Spleen (tissue), 11 donors: ENCODE results near the gene RASA3. TPM values are rescaled to one million over a fixed set of nuclear protein-coding genes. Genes with fewer than 3 reads are reported as not detected.

Experiments
- DNase-seq: peaks from one replicate; pipeline ENCODE4 v3.0.0-alpha.2; 2020
- H3K27ac ChIP-seq, 8 donors: fragments of 200-600 bp; sonication (generic) in 7 of 8; 1 replicate in 4 of 8; 2 replicates in 4 of 8; pipeline versions ENCODE4 v1.5.0 to v1.8.0; 2016 to 2021; ENCODE audit warnings: inconsistent platforms in 4 of 8, mild to moderate bottlenecking in 4 of 8, moderate library complexity in 1 of 8
- H3K27me3 ChIP-seq, 7 donors: fragments of 200-600 bp; sonication (generic) in 6 of 7; replicated peaks in 1 of 7; 1 replicate in 4 of 7; 2 replicates in 3 of 7; pipeline versions ENCODE4 v1.5.0 to v1.8.0; 2016 to 2021; ENCODE audit warnings: inconsistent platforms in 3 of 7, mild to moderate bottlenecking in 1 of 7
- H3K36me3 ChIP-seq, 6 donors: fragments of 200-600 bp; sonication (generic) in 5 of 6; 1 replicate in 4 of 6; 2 replicates in 2 of 6; pipeline versions ENCODE4 v1.5.0 to v1.8.0; 2016 to 2021; ENCODE audit warnings: inconsistent platforms in 2 of 6
- H3K4me1 ChIP-seq, 6 donors: fragments of 200-600 bp; sonication (generic) in 5 of 6; 1 replicate in 3 of 6; 2 replicates in 3 of 6; pipeline versions ENCODE4 v1.5.0 to v1.8.0; 2016 to 2021; ENCODE audit warnings: inconsistent platforms in 3 of 6
- H3K4me3 ChIP-seq, 8 donors: fragments of 200-600 bp; sonication (generic) in 7 of 8; 1 replicate in 4 of 8; 2 replicates in 4 of 8; pipeline versions ENCODE4 v1.5.0 to v1.8.0; 2016 to 2021; ENCODE audit warnings: inconsistent platforms in 4 of 8, mild to moderate bottlenecking in 4 of 8, moderate library complexity in 2 of 8
- H3K9me3 ChIP-seq, 8 donors: fragments of 200-600 bp; sonication (generic) in 7 of 8; 1 replicate in 4 of 8; 2 replicates in 4 of 8; pipeline versions ENCODE4 v1.5.0 to v1.8.0; 2016 to 2021; ENCODE audit warnings: inconsistent platforms in 4 of 8
- POLR2A ChIP-seq, 3 donors: fragments of 450-650 bp; IDR thresholded peaks; one replicate each; pipeline ENCODE4 v1.5.1; 2017; ENCODE audit warnings: antibody characterized with exemption in 3 of 3, mild to moderate bottlenecking in 1 of 3
- POLR2AphosphoS5 ChIP-seq, 3 donors: sonication (generic); formaldehyde crosslinking; IDR thresholded peaks; one replicate each; pipeline ENCODE4 v1.5.1; 2017; ENCODE audit warnings: antibody characterized with exemption in 3 of 3
- WGBS, 5 donors: extraction: QIAGEN DNeasy Blood & Tissue Kit in 3 of 5; methylation state at CpG; one replicate each; pipeline versions ENCODE4 v1.1.5 to v1.1.7; 2013 to 2018; 5-methylcytosine and 5-hydroxymethylcytosine counted together
- intact Hi-C: fragments of 100-400 bp; cut with DNase I; formaldehyde crosslinking; loops from one replicate; pipeline ENCODE4 v1.15.0; 2023; ENCODE audit warnings: low total_unique reads
- polyA plus RNA-seq, 3 donors: library from polyadenylated mRNA; stranded (reverse); fragments of 200-250 nt; gene quantifications; one replicate each; pipeline ENCODE4 v1.2.1, GENCODE V29; 2013
- total RNA-seq, 7 donors: library from RNA; depleted of rRNA in 3 of 7; stranded (reverse); fragments of >200 nt in 3 of 7; fragmentation: NEBNext Ultra II Directional in 4 of 7; extraction: Animal tissue kit (Norgen Biotek cat#: 25700) in 4 of 7; gene quantifications; one replicate each; pipeline versions ENCODE4 v1.1.0 to v1.2.1, GENCODE V29; 2016 to 2021
- TF ChIP-seq, protein P1 (sequence below), 11 experiments: fragments of 200-600 bp in 7 of 11; fragments of 450-650 bp in 4 of 11; sonication (generic) in 4 of 11; IDR thresholded peaks in 8 of 11; conservative IDR thresholded peaks in 3 of 11; 1 replicate in 7 of 11; 2 replicates in 4 of 11; pipeline versions ENCODE4 v1.4.0 to v1.8.0; 2016 to 2021; ENCODE audit warnings: antibody characterized with exemption in 11 of 11, inconsistent platforms in 4 of 11, mild to moderate bottlenecking in 1 of 11
- donor health status: healthy with polysubstance abuse.
- donor health status: DM: no; HTN: no; CAD: no; lungs with moderate emphysema.
- donor health status: DM: no; HTN: no; CAD: no.
- donor health status: Bipolar disorder and iron deficiency.
- donor health status: healthy.
- donor health status: DM: no; HTN: no; CAD: no.
- donor health status: DM: yes; HTN: yes; CAD: no.

RASA3 gene
- total and polyA plus RNA-seq, 10 donors, result 11.7 to 52.8 (median 47.7) TPM

DNA sequence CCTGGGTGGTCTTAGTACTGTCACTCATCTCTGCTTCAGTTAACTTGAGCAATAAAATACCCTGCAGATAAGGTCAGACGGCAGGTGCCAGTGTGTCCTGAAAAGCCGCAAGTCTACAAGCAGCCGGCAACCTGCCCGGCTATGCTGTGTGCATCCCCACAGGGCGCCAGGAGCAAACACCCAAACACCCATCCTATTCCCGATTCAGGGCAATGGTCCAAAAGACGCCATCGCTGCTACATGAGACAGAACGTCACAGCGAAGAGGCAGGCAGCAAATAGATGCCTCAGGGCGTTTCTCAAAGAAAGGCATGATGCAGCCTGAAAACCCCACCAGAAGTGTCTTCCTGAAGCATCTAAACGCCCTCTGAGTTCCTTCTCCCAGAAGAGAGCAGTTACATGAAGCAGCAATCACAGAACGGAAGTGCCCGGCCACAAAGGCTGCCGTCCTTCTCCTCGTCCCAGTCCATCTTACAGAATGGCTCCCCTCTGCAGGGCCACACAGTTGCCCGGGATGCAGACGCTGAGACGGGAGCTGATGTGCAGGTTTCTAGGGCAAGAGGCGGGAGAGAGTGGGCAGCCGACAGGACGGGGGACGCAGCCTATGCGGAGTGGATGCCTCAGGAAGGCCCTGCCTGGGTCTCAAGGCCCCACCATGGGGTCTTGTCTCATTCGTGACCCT is 35.1 kb downstream of the RASA3 start:
- H3K36me3 ChIP-seq, result peaks cover 0 to 17% (median 0%) of the 10 kb centered on the region in 6 donors
- peaks cover 0 to 24% (median 16%) of the 10 kb centered on the region in 8 donors for H3K9me3 ChIP-seq
- 81 to 92% (median 88%) methylated on average over 25 of the region's 25 CpGs for WGBS, 5 donors
- peaks cover 0 to 75% (median 48%) of the 10 kb centered on the region in 6 donors for H3K4me1 ChIP-seq
- no peak for TF ChIP-seq POLR2A (IDR thresholded peaks at IDR 0.05)
- TF ChIP-seq, protein P1, sequence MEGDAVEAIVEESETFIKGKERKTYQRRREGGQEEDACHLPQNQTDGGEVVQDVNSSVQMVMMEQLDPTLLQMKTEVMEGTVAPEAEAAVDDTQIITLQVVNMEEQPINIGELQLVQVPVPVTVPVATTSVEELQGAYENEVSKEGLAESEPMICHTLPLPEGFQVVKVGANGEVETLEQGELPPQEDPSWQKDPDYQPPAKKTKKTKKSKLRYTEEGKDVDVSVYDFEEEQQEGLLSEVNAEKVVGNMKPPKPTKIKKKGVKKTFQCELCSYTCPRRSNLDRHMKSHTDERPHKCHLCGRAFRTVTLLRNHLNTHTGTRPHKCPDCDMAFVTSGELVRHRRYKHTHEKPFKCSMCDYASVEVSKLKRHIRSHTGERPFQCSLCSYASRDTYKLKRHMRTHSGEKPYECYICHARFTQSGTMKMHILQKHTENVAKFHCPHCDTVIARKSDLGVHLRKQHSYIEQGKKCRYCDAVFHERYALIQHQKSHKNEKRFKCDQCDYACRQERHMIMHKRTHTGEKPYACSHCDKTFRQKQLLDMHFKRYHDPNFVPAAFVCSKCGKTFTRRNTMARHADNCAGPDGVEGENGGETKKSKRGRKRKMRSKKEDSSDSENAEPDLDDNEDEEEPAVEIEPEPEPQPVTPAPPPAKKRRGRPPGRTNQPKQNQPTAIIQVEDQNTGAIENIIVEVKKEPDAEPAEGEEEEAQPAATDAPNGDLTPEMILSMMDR (IDR thresholded peaks at IDR 0.05 in 8 of 11, conservative IDR thresholded peaks at IDR 0.05 in 3 of 11), result no peak
- no peak for TF ChIP-seq POLR2AphosphoS5 (IDR thresholded peaks at IDR 0.05)
- H3K27ac ChIP-seq, result peak overlapping the region in 2 of 8 donors; percentile 45 to 47
- no peak overlapping the region for H3K4me3 ChIP-seq
- intact Hi-C loops, result no loop called here
- no peaks in the 10 kb centered on the region for H3K27me3 ChIP-seq
- DNase-seq, result peak; percentile 66

DNA sequence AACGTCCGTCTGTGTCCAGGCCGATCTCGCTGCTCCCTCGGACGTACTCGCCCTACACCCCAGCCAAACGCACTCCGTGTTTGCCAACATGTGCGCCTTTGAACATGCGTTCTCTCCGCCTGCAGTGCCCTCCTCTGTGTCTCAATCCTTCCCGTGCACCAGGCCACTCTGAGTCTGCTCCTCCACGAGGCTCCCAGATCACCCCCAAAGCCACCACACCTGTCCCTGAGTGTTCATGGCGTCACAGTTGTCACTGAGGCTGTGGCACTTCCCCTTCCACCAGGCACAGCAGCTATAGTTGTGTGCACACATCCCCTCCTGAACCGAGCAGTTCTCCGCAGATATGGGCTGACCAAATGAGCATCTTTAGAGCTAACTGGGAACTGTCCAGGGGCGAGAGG is 35.6 kb downstream of the RASA3 start:
- peak; percentile 59 for DNase-seq
- Histone ChIP-seq H3K4me1 (peaks cover 0 to 70% (median 46%) of the 10 kb centered on the region in 6 donors), H3K27ac (no peak overlapping the region), H3K4me3 (no peak overlapping the region), H3K36me3 (peaks cover 0 to 17% (median 0%) of the 10 kb centered on the region in 6 donors), H3K9me3 (peaks cover 0 to 29% (median 21%) of the 10 kb centered on the region in 8 donors), H3K27me3 (no peaks in the 10 kb centered on the region)
- 86 to 93% (median 90%) methylated on average over 18 of the region's 18 CpGs for WGBS, 5 donors
- no peak for TF ChIP-seq POLR2AphosphoS5 (IDR thresholded peaks at IDR 0.05)
- intact Hi-C loops, result no loop called here

DNA sequence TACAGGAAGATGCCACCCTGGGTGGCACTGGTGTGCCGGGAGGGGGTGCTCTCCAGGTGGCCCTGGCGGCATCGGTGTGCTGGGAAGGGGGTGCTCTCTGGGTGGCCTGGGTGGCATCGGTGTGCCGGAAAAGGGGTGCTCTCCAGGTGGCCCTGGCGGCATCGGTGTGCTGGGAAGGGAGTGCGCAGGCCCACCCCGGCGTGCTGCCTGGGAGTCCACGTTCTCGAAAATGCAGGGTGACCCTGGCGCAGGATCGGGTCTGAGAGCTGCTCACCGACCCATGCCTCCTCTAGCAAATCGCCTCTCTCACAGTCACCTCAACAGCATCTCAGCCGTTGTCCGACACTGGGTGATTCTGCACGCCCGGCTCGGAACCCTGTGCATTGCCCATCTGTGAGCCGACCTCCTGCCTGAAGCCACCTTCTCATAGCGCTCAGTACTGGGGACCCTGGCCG is 36.4 kb downstream of the RASA3 start:
- Histone ChIP-seq H3K4me3 (no peak overlapping the region), H3K4me1 (peaks cover 0 to 62% (median 39%) of the 10 kb centered on the region in 6 donors), H3K9me3 (peaks cover 3 to 37% (median 29%) of the 10 kb centered on the region in 8 donors), H3K27me3 (no peaks in the 10 kb centered on the region), H3K27ac (no peak overlapping the region), H3K36me3 (peaks cover 0 to 10% (median 0%) of the 10 kb centered on the region in 6 donors)
- WGBS, 5 donors, result 90 to 93% (median 93%) methylated on average over 13 to 24 of the region's 24 CpGs
- TF ChIP-seq POLR2A (IDR thresholded peaks at IDR 0.05), result no peak
- TF ChIP-seq POLR2AphosphoS5 (IDR thresholded peaks at IDR 0.05), result no peak
- peak; percentile 60 for DNase-seq
- intact Hi-C loops, result no loop called here

DNA sequence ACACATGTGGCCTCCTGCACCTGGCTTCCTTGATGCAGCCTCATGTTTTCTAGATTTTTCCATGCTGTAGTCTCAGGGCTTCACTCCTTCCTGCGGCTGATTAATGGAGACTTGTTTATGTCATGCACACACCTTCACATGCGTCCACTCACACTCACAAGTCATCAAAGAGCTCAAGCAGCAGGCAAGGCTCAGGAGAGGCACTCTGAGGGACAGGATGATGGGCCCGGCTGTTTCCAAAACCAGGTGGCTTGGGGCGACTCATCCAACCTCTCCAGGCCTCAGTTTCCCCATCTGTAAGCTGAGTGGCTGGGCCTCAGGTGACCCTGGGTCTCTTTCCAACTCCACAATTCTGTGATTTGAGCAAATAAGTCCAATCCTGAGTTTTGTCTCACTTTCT is 36.9 kb downstream of the RASA3 start:
- H3K4me1 ChIP-seq, result peaks cover 0 to 59% (median 35%) of the 10 kb centered on the region in 6 donors
- DNase-seq, result no peak
- TF ChIP-seq POLR2A (IDR thresholded peaks at IDR 0.05), result no peak
- no peak for TF ChIP-seq POLR2AphosphoS5 (IDR thresholded peaks at IDR 0.05)
- TF ChIP-seq, protein P1 (IDR thresholded peaks at IDR 0.05 in 8 of 11, conservative IDR thresholded peaks at IDR 0.05 in 3 of 11), result no peak
- H3K36me3 ChIP-seq, result peaks cover 0 to 9% (median 0%) of the 10 kb centered on the region in 6 donors
- H3K4me3 ChIP-seq, result no peak overlapping the region
- H3K27ac ChIP-seq, result no peak overlapping the region
- peaks cover 3 to 41% (median 31%) of the 10 kb centered on the region in 8 donors for H3K9me3 ChIP-seq
- no peaks in the 10 kb centered on the region for H3K27me3 ChIP-seq
- WGBS, 5 donors, result 67 to 100% (median 90%) methylated on average over 4 of the region's 4 CpGs
- intact Hi-C loops, result no loop called here

DNA sequence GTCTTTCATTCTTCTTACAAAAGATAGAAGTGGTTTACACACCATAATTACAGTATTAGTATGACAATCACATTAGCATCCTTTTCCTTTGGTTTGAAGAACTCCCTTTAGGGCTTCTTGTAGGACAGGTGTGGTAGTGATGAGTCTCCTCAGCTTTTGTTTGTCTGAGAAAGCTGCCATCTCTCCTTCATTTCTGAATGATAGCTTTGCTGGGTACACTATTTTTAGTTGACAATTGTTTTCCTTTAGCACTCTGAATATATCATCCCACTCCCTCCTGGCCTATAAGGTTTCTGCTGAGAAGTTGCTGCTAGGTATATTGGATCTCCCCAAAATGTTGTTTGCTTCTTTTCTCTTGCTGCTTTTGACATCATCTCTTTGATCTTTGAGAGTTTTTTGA is 39.3 kb downstream of the RASA3 start:
- intact Hi-C loops, result no loop called here
- Histone ChIP-seq H3K27me3 (no peaks in the 10 kb centered on the region), H3K9me3 (peaks cover 3 to 41% (median 31%) of the 10 kb centered on the region in 8 donors), H3K4me1 (peaks cover 0 to 54% (median 21%) of the 10 kb centered on the region in 6 donors), H3K27ac (no peak overlapping the region), H3K4me3 (no peak overlapping the region), H3K36me3 (peaks cover 0 to 9% (median 0%) of the 10 kb centered on the region in 6 donors)
- no peak for DNase-seq
- no peak for TF ChIP-seq POLR2AphosphoS5 (IDR thresholded peaks at IDR 0.05)
- TF ChIP-seq, protein P1 (IDR thresholded peaks at IDR 0.05 in 8 of 11, conservative IDR thresholded peaks at IDR 0.05 in 3 of 11), result no peak
- no peak for TF ChIP-seq POLR2A (IDR thresholded peaks at IDR 0.05)
